ENCODE measurements around the gene MYH11. TPM values are rescaled to one million over a fixed set of nuclear protein-coding genes. Genes with fewer than 3 reads are reported as not detected.

Gene MYH11
- total RNA-seq, 1 donor from 2014 or later = 0.07 TPM

- Histone ChIP-seq H3K4me1 (no peaks in the 10 kb centered on the region), H3K4me2 (no peak overlapping the region), H3K9me3 (ENCODE audit: low read depth) (no peaks in the 10 kb centered on the region), H3K36me3 (no peaks in the 10 kb centered on the region), H3F3A (ENCODE audit: low read depth) (no peaks in the 10 kb centered on the region), H3K4me3 (no peak overlapping the region), H3K9ac (no peak overlapping the region), H3K79me2 (ENCODE audit: low read depth) (no peaks in the 10 kb centered on the region), H4K20me1 (ENCODE audit: low read depth) (no peaks in the 10 kb centered on the region), H2AFZ (replicated peaks) (no peak overlapping the region), H3K27me3 (no peaks in the 10 kb centered on the region), H3K27ac (no peak overlapping the region)
- TF ChIP-seq EZH2phosphoT487 (IDR thresholded peaks at IDR 0.05) (no peak), CTCF (IDR thresholded peaks at IDR 0.05) (no peak), EZH2 (IDR thresholded peaks at IDR 0.05) (no peak)
- DNase-seq (ENCODE audit: low spot score) = no peak
- Mint-ChIP-seq H3K9me3 (no peaks in the 10 kb centered on the region), H3K27ac (no peak overlapping the region), H3K4me3 (no peak overlapping the region), H3K36me3 (no peaks in the 10 kb centered on the region), H3K27me3 (ENCODE audit: insufficient read depth, low read depth) (peaks cover 14% of the 10 kb centered on the region), H3K4me1 (no peaks in the 10 kb centered on the region)
Observed at GRCh38 chr16:15832241-15832640, 24.6 kb downstream of the MYH11 start.

GRCh38 chr16:15830832-15831451 lies 25.9 kb downstream of the MYH11 start:
- H3K36me3 ChIP-seq = no peaks in the 10 kb centered on the region

GRCh38 chr16:15829460-15829859 lies 27.4 kb downstream of the MYH11 start:
- no peaks in the 10 kb centered on the region for H3K4me1 ChIP-seq
- H3K9ac ChIP-seq = no peak overlapping the region
- H3K4me3 ChIP-seq = no peak overlapping the region
- no peak overlapping the region for H3K4me3 Mint-ChIP-seq
- H3K9me3 Mint-ChIP-seq = no peaks in the 10 kb centered on the region
- no peaks in the 10 kb centered on the region for H3K9me3 ChIP-seq (ENCODE audit: low read depth)
- H3K36me3 ChIP-seq = no peaks in the 10 kb centered on the region
- H3K36me3 Mint-ChIP-seq = no peaks in the 10 kb centered on the region
- no peak overlapping the region for H3K27ac Mint-ChIP-seq
- H3F3A ChIP-seq (ENCODE audit: low read depth) = no peaks in the 10 kb centered on the region
- no peak overlapping the region for H3K27ac ChIP-seq
- no peak overlapping the region for H3K4me2 ChIP-seq
- no peaks in the 10 kb centered on the region for H3K79me2 ChIP-seq (ENCODE audit: low read depth)
- peaks cover 10% of the 10 kb centered on the region for H3K27me3 Mint-ChIP-seq (ENCODE audit: insufficient read depth, low read depth)
- no peaks in the 10 kb centered on the region for H3K27me3 ChIP-seq
- peak; percentile 44 for DNase-seq (ENCODE audit: low spot score)
- peak overlapping the region; percentile 52 for H2AFZ ChIP-seq (replicated peaks)
- TF ChIP-seq CTCF (IDR thresholded peaks at IDR 0.05) = no peak
- no peak for TF ChIP-seq EZH2 (IDR thresholded peaks at IDR 0.05)
- TF ChIP-seq EZH2phosphoT487 (IDR thresholded peaks at IDR 0.05) = no peak
- H4K20me1 ChIP-seq (ENCODE audit: low read depth) = no peaks in the 10 kb centered on the region
- H3K4me1 Mint-ChIP-seq = no peaks in the 10 kb centered on the region

More at GRCh38 chr16:15830832-15831451, 25.9 kb downstream of the MYH11 start:
- no peak for DNase-seq (ENCODE audit: low spot score)
- Mint-ChIP-seq H3K4me3 (no peak overlapping the region), H3K27me3 (ENCODE audit: insufficient read depth, low read depth) (peaks cover 14% of the 10 kb centered on the region), H3K9me3 (no peaks in the 10 kb centered on the region), H3K36me3 (no peaks in the 10 kb centered on the region), H3K27ac (no peak overlapping the region), H3K4me1 (no peaks in the 10 kb centered on the region)
- no peaks in the 10 kb centered on the region for H4K20me1 ChIP-seq (ENCODE audit: low read depth)
- H3K27ac ChIP-seq = no peak overlapping the region
- H3F3A ChIP-seq (ENCODE audit: low read depth) = no peaks in the 10 kb centered on the region
- H3K9ac ChIP-seq = no peak overlapping the region
- no peak overlapping the region for H2AFZ ChIP-seq (replicated peaks)
- no peak overlapping the region for H3K4me3 ChIP-seq
- H3K9me3 ChIP-seq (ENCODE audit: low read depth) = no peaks in the 10 kb centered on the region
- TF ChIP-seq EZH2 (IDR thresholded peaks at IDR 0.05) (no peak), EZH2phosphoT487 (IDR thresholded peaks at IDR 0.05) (no peak), CTCF (IDR thresholded peaks at IDR 0.05) (no peak)
- H3K27me3 ChIP-seq = no peaks in the 10 kb centered on the region
- no peaks in the 10 kb centered on the region for H3K4me1 ChIP-seq
- H3K79me2 ChIP-seq (ENCODE audit: low read depth) = no peaks in the 10 kb centered on the region
- H3K4me2 ChIP-seq = no peak overlapping the region

Measured in neural progenitor cell (in vitro differentiated cells).